NCI-H128 (cell line): ENCODE results near the gene SP4.

Experiments
- DNase-seq: peaks from one replicate; lab custom pipeline; 2025; ENCODE audit not compliant: unreplicated experiment; lab: John Stamatoyannopoulos, UW

Gene SP4

GRCh38 chr7:21443149-21443841 lies 15.4 kb downstream of the SP4 start:
- DNase-seq = no peak

DNA sequence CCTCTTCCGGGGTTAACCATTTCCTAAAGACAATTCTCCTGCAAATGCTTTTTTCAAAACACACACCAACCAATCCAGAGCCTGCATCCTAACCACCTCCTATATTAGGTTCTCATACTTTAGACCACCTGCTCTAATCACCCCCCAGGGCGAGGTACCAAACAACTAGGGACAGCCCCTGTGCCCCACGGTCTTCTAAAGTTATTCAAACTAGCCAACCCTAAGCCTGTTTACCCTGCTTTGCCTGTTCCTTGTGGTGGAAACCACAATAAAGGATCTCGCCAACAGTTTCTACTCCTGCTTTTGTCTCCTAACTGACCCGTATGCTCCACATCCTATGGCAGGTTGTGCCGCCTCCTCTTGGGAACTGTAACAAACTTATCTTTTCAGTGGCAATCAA lies 21.1 kb downstream of the SP4 start:
- no peak for DNase-seq

DNA sequence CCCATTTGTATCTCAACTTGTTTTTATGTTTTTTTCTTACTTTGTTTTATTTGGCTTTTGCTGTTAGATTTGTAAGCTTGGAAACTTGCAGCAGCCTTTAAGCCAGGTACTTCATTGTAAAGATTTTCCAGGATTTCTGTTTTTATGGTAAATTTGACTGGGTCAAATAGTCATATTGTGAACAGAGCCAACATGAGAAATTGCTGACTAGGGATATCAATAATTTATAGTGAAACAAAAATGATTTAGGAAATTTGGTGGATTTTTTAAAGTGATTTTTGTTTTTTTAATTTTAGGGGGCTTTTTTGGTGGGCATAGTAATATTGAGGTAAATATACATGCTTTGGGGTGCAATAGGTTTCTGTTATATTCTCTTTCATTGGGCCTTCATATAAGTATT lies 22.2 kb downstream of the SP4 start:
- DNase-seq = no peak

GRCh38 chr7:21450941-21451340 lies 23.1 kb downstream of the SP4 start:
- no peak for DNase-seq

DNA sequence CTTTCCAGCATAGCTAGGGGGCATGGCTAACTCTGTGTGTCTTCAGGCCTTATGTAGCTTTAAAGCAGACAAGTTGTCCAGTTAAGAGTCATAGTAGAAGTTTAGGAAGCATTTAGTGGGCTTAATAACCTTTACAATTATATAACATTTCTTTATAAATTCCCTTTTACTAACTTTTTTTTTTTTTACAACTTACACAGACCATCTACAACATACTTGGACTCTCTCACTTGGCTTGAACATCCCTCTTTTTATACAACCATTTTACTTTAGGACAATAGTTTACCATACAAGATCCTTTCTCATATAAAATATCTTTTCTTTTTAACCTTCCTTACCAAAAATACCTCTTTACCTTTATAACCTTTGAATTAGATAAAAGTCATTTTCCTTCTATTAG lies 26.3 kb downstream of the SP4 start:
- DNase-seq = no peak

DNA sequence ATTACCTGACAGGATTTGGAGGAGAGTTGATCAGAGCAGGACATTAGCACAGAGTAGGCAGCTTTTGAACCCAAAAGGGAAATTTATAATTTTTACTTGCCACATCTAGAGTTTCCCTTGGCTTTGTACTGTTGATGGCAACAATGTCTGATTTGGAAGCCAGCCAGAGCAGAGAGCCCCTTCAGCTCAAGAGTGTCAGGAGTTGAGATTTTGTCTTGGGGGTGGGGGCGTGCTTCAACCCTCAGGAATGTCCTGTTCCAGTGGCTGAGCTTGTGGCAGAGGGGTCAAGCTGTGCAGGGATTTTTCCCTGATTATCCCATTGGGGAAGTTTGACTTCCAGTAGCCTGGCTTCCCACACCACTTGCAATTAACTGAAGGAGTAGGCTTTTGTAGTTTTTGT lies 27.0 kb downstream of the SP4 start:
- no peak for DNase-seq

GRCh38 chr7:21461282-21461681 lies 33.4 kb downstream of the SP4 start:
- DNase-seq = no peak

GRCh38 chr7:21462081-21462480 lies 34.2 kb downstream of the SP4 start:
- no peak for DNase-seq

GRCh38 chr7:21463524-21463923 lies 35.6 kb downstream of the SP4 start:
- no peak for DNase-seq

- DNase-seq = no peak
Observed at GRCh38 chr7:21468969-21469368, 41.1 kb downstream of the SP4 start.

GRCh38 chr7:21469894-21470293 lies 42.0 kb downstream of the SP4 start:
- no peak for DNase-seq

DNA sequence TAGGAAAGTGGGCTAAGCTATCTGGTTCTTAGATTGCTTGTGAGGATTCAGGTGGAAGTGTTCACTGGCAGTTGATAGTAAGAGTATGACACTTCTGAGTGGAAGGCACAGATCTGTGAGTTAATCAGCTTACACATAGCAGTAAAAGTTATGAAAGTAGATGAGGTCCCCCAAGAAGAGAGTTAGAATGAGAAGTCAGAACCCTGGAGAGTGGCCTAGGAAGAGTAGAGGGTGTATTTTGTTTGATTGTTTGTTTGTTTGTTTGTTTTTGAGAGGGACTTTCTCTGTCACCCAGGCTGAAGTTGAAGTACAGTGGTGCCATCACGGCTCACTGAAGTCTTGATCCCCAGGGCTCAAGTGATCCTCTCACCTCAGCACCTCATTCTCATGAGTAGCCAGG lies 44.1 kb downstream of the SP4 start:
- no peak for DNase-seq

DNA sequence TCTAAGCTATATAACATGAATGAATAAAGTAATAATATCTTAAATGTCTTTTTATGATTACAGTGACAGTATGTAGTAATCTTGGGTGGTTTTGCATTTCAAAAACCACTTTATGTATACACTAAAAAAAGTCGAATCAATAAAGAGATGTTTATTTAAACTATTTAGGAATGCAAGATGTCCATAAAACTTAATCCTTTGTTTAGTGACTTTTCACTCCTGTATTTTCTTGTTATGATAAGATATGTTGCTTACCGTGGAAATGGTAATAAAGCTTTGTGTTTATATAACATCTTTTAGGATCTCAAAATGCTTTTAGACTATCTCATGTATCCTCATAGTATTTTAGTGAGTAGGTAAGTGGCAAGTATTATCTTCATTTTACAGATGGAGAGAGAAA lies 48.5 kb downstream of the SP4 start:
- DNase-seq = no peak

DNA sequence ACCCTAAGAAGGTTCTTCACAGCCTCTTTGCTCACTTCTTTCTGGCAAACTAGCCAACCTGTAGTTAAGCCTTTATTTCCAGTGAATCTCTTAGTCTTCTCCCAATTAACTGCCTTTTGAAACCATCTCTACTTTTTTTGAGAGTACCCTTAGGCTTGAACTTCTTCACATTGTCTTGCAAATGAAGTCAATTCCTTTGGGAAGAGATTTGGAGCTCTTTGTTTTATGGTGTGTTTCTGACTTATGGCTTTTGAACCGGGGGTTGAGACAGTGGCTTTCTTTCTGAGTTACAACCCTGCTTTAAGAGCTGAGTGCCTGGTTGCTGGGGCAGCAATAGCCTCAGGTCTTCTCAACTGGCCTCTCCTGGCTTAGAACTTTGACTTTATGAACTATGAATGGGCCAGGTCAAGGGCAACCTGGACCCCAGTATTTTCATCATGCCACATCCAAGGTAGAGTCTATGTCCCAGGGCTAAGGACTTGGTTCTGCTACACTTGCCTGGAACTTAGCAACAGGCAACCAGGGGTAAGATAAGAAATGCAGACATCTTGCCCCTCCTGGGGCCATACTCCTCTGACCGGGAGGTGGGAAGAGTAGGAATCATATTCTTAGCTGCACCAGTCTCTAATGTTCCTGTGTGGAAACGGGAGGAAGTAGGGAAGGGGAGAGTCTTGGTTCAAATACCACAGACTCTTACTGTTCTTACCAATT lies 53.0 kb downstream of the SP4 start:
- no peak for DNase-seq

DNA sequence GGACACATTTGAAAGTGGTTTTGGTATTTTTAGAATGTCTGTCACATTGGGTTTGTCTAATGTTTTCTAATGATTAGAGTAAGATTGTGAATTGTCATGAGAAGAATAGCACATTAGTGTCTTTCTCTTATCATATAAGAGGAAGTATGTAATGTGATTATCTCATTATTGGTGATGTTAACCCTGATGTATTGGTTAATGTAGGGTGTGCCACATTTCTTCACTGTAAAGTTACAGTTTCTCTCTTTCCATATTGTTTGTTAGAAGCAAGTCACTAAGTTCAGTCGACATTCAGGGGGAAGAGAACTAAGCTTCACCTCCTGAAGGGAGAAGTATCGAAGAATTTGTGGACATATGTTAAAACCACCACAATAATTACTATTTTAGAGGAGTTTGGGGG lies 58.6 kb downstream of the SP4 start:
- no peak for DNase-seq

DNA sequence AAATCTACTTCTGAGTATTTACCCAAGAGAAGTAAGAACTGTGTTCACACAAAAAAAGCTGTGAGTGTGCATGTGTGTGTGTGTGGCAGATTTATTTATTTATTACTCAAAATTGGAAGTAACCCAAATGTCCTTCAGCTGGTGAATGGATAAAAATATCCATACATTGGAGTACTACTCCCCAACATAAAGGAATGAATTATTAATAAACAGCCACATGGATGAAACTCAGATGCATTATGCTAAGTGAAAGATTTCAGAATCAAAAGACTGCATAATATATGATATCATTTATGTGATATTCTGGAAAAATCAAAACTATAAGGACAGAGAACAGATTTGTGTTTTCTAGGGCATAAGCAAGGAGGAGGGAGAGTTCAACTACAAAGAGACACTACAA lies 67.8 kb downstream of the SP4 start:
- no peak for DNase-seq

- DNase-seq = no peak
Observed at GRCh38 chr7:21497072-21497471, 69.2 kb downstream of the SP4 start.

DNA sequence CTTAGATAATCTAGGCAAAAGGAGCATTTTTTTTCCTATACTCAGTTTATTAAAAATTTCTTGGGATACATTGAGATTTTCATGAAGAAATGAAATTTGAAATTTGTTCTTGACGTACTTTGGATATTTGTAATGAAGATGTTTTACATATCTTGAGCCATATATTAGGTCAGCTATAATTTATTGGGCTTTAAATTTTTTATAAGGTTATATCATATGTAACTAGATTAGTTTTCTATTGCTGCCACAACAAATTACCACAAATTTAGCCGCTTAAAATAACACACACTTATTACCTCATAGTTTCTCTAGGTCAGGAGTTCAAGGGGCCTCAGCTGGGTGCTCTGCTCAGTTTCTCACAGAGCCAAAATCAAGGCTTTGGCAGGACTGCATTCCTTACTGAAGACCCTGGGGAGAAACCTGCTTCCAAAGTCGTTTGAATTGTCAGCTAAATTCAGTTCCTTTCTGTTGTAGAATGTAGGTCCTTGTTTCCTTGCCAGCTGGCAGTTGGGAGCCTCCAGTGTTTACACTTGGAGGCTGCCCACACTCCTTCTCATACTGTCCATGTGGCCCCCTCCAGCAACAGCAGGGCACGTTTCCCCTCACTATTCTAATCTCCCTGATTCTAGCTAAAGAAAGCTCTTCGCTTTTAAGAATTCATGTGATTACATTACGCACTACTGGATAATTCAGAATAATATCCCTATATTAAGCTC lies 72.4 kb downstream of the SP4 start:
- no peak for DNase-seq

DNA sequence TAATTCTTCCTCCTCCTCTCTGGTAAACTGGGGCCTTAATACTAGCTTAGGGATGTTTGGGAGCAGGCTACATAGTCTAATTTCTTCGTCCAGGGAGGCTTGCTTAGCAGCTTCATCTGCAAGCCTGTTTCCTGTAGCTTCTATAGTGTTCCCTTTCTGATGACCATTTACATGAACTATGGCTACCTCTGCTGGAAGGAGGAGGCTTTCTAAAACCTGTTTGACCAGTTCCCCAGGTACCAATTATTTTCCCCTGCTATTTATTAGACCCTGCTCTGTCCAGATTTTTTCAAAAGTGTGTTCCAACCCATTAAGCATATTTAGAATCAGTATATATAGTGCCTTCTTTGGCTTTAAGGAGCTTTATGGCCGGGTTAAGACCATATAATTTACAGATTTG lies 76.1 kb downstream of the SP4 start:
- DNase-seq = no peak

DNA sequence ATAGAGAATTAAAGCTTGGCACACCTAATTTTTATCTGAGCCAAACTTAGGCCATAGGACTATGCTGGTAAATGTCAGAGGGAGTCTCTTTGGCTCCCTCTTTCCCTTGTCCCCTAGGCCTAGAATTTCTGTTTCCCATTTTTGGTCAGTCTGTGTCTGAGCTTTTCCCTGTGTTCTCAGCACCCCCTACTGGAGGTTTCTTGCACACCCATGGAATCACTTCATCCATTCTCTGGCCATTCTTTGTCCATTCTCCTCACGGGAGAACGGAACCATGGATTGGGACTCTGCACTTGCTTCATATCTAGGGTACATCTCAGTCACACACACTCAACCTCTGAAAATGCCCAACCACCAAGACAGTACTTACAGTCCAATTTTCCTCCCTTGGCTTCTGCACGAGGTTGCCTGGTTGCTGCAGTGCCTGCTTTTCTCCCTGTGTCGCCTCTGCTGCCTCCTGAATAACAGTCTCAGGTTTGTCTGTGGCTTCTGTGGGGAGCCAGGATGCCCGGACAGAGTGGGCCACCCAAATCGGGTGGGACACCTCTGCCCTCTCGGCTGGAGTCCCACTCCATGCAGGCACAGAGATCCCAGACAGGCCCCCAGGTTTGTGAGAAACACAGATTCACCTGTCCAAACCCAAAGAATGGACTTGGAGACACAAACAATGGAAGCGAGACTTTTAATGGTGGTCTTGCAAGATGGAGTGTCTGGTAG lies 79.9 kb downstream of the SP4 start:
- DNase-seq = no peak

- DNase-seq = no peak
Observed at GRCh38 chr7:21508538-21508937, 80.7 kb downstream of the SP4 start.

- DNase-seq = no peak
Observed at GRCh38 chr7:21514062-21514461, 86.2 kb downstream of the SP4 start.
